ENCODE measurements around the gene GBGT1.

GBGT1 gene

DNA sequence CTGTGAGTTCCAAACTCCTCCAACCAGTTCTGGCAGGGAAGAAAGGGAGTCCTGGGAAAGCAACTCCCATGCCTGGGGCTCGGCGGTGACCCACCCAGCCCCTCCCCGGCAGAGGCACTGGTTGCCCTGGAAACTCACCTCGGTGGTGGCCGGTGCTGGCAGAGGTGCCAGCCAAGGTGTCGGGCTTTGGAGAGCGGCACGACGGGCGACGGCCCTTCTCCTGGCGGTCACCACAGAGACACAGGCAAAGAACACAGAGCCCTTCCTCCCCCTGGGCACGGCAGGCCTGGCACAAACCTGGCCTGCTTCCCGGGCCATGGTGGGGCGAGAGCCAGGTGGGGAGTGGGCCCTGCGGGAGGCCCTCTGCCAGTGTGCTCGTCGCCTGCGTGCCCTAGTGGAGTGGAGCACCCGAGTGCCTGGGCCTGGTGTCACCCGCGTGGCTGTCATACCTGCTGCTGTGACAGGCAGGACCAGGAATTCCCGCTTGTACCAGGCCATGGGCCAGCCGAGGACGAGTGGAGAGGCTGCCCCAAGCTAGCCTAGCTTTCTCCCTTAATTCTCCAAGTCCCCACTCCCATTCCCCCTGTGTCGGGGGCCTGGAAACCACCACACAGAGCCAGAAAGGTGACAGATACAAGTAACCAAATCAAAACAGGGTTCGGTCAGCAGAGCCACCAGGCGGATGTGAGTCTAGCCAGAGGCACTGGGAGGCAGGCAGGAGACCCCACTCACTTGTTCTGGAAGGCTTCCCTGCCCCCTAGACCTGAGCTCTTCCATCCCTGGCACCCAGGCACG lies 34.5 kb downstream of the GBGT1 start:
- H3K4me2 ChIP-seq (ENCODE audit: low read length) = no peak overlapping the region
- no peak overlapping the region for H3K9ac ChIP-seq (ENCODE audit: low read length)
- H4K91ac ChIP-seq (ENCODE audit: low read depth, low read length) = no peak overlapping the region
- H4K8ac ChIP-seq (ENCODE audit: low read depth, low read length) = no peak overlapping the region
- no peak overlapping the region for H3K27ac ChIP-seq (ENCODE audit: low read depth, low read length)
- H3K9me3 ChIP-seq (ENCODE audit: insufficient read depth, low read depth, low read length) = peaks cover 4% of the 10 kb centered on the region
- H3K79me1 ChIP-seq (ENCODE audit: low read length) = peaks cover 8% of the 10 kb centered on the region
- H2AFZ ChIP-seq (ENCODE audit: insufficient read depth, low read length, poor library complexity) = no peak overlapping the region
- no peak overlapping the region for H2BK12ac ChIP-seq (ENCODE audit: low read length)
- H3K4me1 ChIP-seq (ENCODE audit: control insufficient read depth in 1 of 2, insufficient read depth in 2 of 2, low read length in 2 of 2) = peaks cover 29 to 32% of the 10 kb centered on the region in 2 experiments
- no peak overlapping the region for H2BK5ac ChIP-seq (ENCODE audit: low read depth, low read length, poor library complexity)
- no peak overlapping the region for H3K14ac ChIP-seq (ENCODE audit: low read length)
- H3K27me3 ChIP-seq (ENCODE audit: insufficient read depth, low read length) = no peaks in the 10 kb centered on the region
- peak; percentile 79 to 81 for DNase-seq
- H3K18ac ChIP-seq (ENCODE audit: low read length) = peak overlapping the region; percentile 5
- peaks cover 5 to 10% of the 10 kb centered on the region in 2 experiments for H3K36me3 ChIP-seq (ENCODE audit: control insufficient read depth in 1 of 2, insufficient read depth in 2 of 2, low read length in 2 of 2)
- no CpG with 5 or more reads among the region's 29 CpGs for WGBS (ENCODE audit: extremely low coverage, insufficient coverage, insufficient read length)
- H3K4ac ChIP-seq (ENCODE audit: low read depth, low read length) = no peak overlapping the region
- H3K23ac ChIP-seq (ENCODE audit: low read length) = no peak overlapping the region
- no peak overlapping the region for H3K4me3 ChIP-seq (ENCODE audit: low read depth, low read length)
- no peak overlapping the region for H2BK120ac ChIP-seq (ENCODE audit: insufficient read depth, low read length, poor library complexity)
- H2AK5ac ChIP-seq (ENCODE audit: low read length) = no peak overlapping the region
- peaks cover 6% of the 10 kb centered on the region for H3K79me2 ChIP-seq (ENCODE audit: control insufficient read depth, insufficient read depth, low read length, poor library complexity)
- no peak overlapping the region for H4K12ac ChIP-seq (ENCODE audit: low read depth, low read length)

DNA sequence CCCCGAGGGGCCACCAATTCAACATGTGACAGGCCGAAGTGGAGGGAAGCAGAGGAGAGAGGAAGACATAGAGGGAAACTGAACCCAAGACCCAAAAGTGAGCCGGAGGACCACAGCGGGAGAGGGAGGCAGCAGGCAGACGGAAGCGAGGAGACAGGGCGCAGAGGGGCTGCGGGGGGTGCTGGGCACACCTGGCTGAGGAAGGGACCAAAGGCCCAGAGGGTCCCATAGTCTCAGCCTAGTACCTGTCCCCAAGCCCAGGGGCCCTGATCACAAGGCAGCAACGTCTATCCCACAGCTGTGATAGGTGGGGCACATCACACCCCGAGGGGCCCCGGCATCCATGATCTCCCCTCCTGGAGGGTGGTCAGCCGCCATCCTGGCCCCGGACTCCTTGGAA lies 35.6 kb downstream of the GBGT1 start:
- Histone ChIP-seq H3K4me2 (ENCODE audit: low read length) (no peak overlapping the region), H3K79me2 (ENCODE audit: control insufficient read depth, insufficient read depth, low read length, poor library complexity) (peaks cover 4% of the 10 kb centered on the region), H3K9me3 (ENCODE audit: insufficient read depth, low read depth, low read length) (peaks cover 4% of the 10 kb centered on the region), H2AFZ (ENCODE audit: insufficient read depth, low read length, poor library complexity) (no peak overlapping the region), H3K4ac (ENCODE audit: low read depth, low read length) (no peak overlapping the region), H3K18ac (ENCODE audit: low read length) (no peak overlapping the region), H3K4me1 (ENCODE audit: control insufficient read depth in 1 of 2, insufficient read depth in 2 of 2, low read length in 2 of 2) (peaks cover 23 to 28% of the 10 kb centered on the region in 2 experiments), H2BK12ac (ENCODE audit: low read length) (peak overlapping the region; percentile 46), H3K27me3 (ENCODE audit: insufficient read depth, low read length) (no peaks in the 10 kb centered on the region), H2BK5ac (ENCODE audit: low read depth, low read length, poor library complexity) (no peak overlapping the region), H3K14ac (ENCODE audit: low read length) (no peak overlapping the region), H3K36me3 (ENCODE audit: control insufficient read depth in 1 of 2, insufficient read depth in 2 of 2, low read length in 2 of 2) (peaks cover 5 to 10% of the 10 kb centered on the region in 2 experiments), H3K4me3 (ENCODE audit: low read depth, low read length) (no peak overlapping the region), H4K91ac (ENCODE audit: low read depth, low read length) (no peak overlapping the region), H3K79me1 (ENCODE audit: low read length) (peaks cover 2% of the 10 kb centered on the region), H4K8ac (ENCODE audit: low read depth, low read length) (peak overlapping the region; percentile 4), H3K27ac (ENCODE audit: low read depth, low read length) (no peak overlapping the region), H3K9ac (ENCODE audit: low read length) (no peak overlapping the region), H2AK5ac (ENCODE audit: low read length) (peak overlapping the region; percentile 37), H2BK120ac (ENCODE audit: insufficient read depth, low read length, poor library complexity) (no peak overlapping the region), H4K12ac (ENCODE audit: low read depth, low read length) (no peak overlapping the region), H3K23ac (ENCODE audit: low read length) (no peak overlapping the region)
- WGBS (ENCODE audit: extremely low coverage, insufficient coverage, insufficient read length) = no CpG with 5 or more reads among the region's 13 CpGs
- DNase-seq = no peak

DNA sequence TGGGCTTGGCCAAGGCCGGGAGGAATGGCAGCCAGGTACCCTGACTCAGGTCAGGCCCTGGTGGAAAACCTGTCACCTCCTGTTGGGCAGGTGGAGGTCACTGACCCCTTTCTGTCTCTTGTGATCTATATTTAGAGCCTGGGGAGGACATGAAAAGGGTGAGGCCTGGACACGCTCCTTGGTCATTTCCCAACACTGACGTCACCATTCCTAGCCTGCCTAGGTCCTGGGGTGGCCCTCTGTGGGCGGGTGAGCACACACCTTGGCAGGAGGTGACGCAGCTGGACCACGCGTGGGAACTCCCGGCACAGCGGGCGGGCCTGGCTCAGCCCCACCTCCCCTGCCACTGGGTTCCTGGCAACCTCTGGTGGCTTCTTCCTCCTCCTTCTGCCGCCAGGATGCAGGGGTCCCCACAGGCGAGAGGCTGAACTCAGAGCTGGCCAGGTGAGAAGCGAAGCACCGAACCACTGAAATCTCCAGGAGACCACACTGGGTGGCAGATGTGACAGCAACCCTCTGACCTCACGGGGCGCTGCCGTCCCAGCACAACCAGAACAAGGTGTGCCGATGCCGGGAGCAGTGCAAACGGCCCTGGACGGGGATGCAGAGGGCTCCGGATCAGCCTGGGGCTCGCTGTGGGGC lies 36.3 kb downstream of the GBGT1 start:
- H3K4ac ChIP-seq (ENCODE audit: low read depth, low read length) = no peak overlapping the region
- H2AFZ ChIP-seq (ENCODE audit: insufficient read depth, low read length, poor library complexity) = no peak overlapping the region
- H3K4me1 ChIP-seq (ENCODE audit: control insufficient read depth in 1 of 2, insufficient read depth in 2 of 2, low read length in 2 of 2) = peaks cover 19 to 28% of the 10 kb centered on the region in 2 experiments
- H3K9me3 ChIP-seq (ENCODE audit: insufficient read depth, low read depth, low read length) = peaks cover 4% of the 10 kb centered on the region
- peak overlapping the region; percentile 8 for H4K91ac ChIP-seq (ENCODE audit: low read depth, low read length)
- peak; percentile 96 to 97 for DNase-seq
- H3K27ac ChIP-seq (ENCODE audit: low read depth, low read length) = no peak overlapping the region
- H3K4me3 ChIP-seq (ENCODE audit: low read depth, low read length) = no peak overlapping the region
- H3K36me3 ChIP-seq (ENCODE audit: control insufficient read depth in 1 of 2, insufficient read depth in 2 of 2, low read length in 2 of 2) = peaks cover 5 to 10% of the 10 kb centered on the region in 2 experiments
- H3K79me1 ChIP-seq (ENCODE audit: low read length) = no peaks in the 10 kb centered on the region
- H4K12ac ChIP-seq (ENCODE audit: low read depth, low read length) = no peak overlapping the region
- H3K9ac ChIP-seq (ENCODE audit: low read length) = no peak overlapping the region
- no peaks in the 10 kb centered on the region for H3K27me3 ChIP-seq (ENCODE audit: insufficient read depth, low read length)
- no peak overlapping the region for H2BK12ac ChIP-seq (ENCODE audit: low read length)
- H2BK120ac ChIP-seq (ENCODE audit: insufficient read depth, low read length, poor library complexity) = no peak overlapping the region
- no peak overlapping the region for H2BK5ac ChIP-seq (ENCODE audit: low read depth, low read length, poor library complexity)
- no peak overlapping the region for H2AK5ac ChIP-seq (ENCODE audit: low read length)
- peaks cover 4% of the 10 kb centered on the region for H3K79me2 ChIP-seq (ENCODE audit: control insufficient read depth, insufficient read depth, low read length, poor library complexity)
- WGBS (ENCODE audit: extremely low coverage, insufficient coverage, insufficient read length) = no CpG with 5 or more reads among the region's 23 CpGs
- H3K4me2 ChIP-seq (ENCODE audit: low read length) = no peak overlapping the region
- H3K18ac ChIP-seq (ENCODE audit: low read length) = no peak overlapping the region
- H4K8ac ChIP-seq (ENCODE audit: low read depth, low read length) = no peak overlapping the region
- no peak overlapping the region for H3K14ac ChIP-seq (ENCODE audit: low read length)
- H3K23ac ChIP-seq (ENCODE audit: low read length) = no peak overlapping the region

DNA sequence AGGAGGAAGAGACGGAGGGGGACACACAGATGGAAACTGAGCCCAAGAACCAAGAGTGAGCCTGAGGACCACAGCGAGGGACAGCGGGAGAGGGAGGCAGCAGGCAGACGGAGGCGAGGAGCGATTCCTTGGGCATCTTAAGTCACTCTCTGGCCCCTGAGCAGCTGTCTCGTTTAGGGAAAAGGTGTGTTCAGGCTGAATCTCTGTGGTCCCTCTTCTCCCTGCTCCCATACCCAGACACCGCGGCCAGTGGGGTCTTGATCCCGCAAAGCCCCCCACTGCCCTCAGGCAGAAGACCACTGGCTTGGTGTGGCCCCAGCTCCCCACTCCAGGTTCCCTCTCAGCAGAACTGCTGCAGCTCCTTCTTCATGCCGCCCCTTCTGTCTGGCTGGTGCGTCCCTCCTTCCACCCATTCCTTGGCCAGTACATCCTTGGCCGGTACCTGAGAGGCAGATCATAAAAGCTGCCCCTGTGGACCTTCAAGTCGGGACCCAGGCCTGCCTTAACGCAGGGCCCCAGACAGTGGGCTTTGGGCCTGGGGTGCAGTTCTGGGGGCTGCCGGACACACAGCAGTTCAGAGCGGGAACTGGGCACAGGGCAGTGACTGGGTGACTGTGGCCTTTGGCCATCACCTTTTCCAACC lies 36.9 kb downstream of the GBGT1 start:
- Histone ChIP-seq H3K79me2 (ENCODE audit: control insufficient read depth, insufficient read depth, low read length, poor library complexity) (peaks cover 4% of the 10 kb centered on the region), H2BK12ac (ENCODE audit: low read length) (no peak overlapping the region), H3K23ac (ENCODE audit: low read length) (no peak overlapping the region), H3K36me3 (ENCODE audit: control insufficient read depth in 1 of 2, insufficient read depth in 2 of 2, low read length in 2 of 2) (peaks cover under 1 to 8% of the 10 kb centered on the region in 2 experiments), H3K27me3 (ENCODE audit: insufficient read depth, low read length) (no peaks in the 10 kb centered on the region), H3K79me1 (ENCODE audit: low read length) (no peaks in the 10 kb centered on the region), H4K8ac (ENCODE audit: low read depth, low read length) (no peak overlapping the region), H3K4me1 (ENCODE audit: control insufficient read depth in 1 of 2, insufficient read depth in 2 of 2, low read length in 2 of 2) (peaks cover 19 to 28% of the 10 kb centered on the region in 2 experiments), H2AFZ (ENCODE audit: insufficient read depth, low read length, poor library complexity) (peak overlapping the region; percentile 10), H2AK5ac (ENCODE audit: low read length) (no peak overlapping the region), H4K91ac (ENCODE audit: low read depth, low read length) (no peak overlapping the region), H2BK5ac (ENCODE audit: low read depth, low read length, poor library complexity) (no peak overlapping the region), H3K9me3 (ENCODE audit: insufficient read depth, low read depth, low read length) (peaks cover 1% of the 10 kb centered on the region), H3K4ac (ENCODE audit: low read depth, low read length) (no peak overlapping the region), H3K4me3 (ENCODE audit: low read depth, low read length) (no peak overlapping the region), H2BK120ac (ENCODE audit: insufficient read depth, low read length, poor library complexity) (no peak overlapping the region), H3K27ac (ENCODE audit: low read depth, low read length) (no peak overlapping the region), H3K18ac (ENCODE audit: low read length) (peak overlapping the region; percentile 37), H4K12ac (ENCODE audit: low read depth, low read length) (no peak overlapping the region), H3K9ac (ENCODE audit: low read length) (no peak overlapping the region), H3K4me2 (ENCODE audit: low read length) (no peak overlapping the region), H3K14ac (ENCODE audit: low read length) (no peak overlapping the region)
- WGBS (ENCODE audit: extremely low coverage, insufficient coverage, insufficient read length) = no CpG with 5 or more reads among the region's 17 CpGs
- no peak for DNase-seq

Measured in trophoblast cell (in vitro differentiated cells and primary cell).